A549 (cell line): ENCODE results near the gene CCS.

Source experiments
- CTCF ChIP-seq: fragments of >200 bp; sonication (Bioruptor Twin); formaldehyde crosslinking; IDR thresholded peaks from 3 replicates; pipeline ENCODE4 v1.5.1; 2016
- EHMT2 ChIP-seq: fragments of 200-600 bp; sonication (generic); IDR thresholded peaks from 2 replicates; pipeline ENCODE4 v1.6.1; 2016; ENCODE audit warnings: antibody characterized with exemption, low read depth, mild to moderate bottlenecking, moderate library complexity
- EP300 ChIP-seq, 2 experiments: fragments of >200 bp; sonication (Bioruptor Twin); formaldehyde crosslinking; IDR thresholded peaks; 2 replicates in 1 of 2; 3 replicates in 1 of 2; pipeline ENCODE4 v1.6.1; 2016 to 2017
- ESRRA ChIP-seq: fragments of 150-350 bp; IDR thresholded peaks from 2 replicates; pipeline ENCODE4 v1.6.1; 2014; ENCODE audit warnings: mild to moderate bottlenecking, low read length, borderline replicate concordance
- HES2 ChIP-seq: fragments of >200 bp; sonication (Bioruptor Twin); formaldehyde crosslinking; IDR thresholded peaks from 2 replicates; pipeline ENCODE4 v1.6.1; 2016
- HMGXB4 ChIP-seq: fragments of 250-450 bp; sonication (Bioruptor Pico); IDR thresholded peaks from 2 replicates; pipeline ENCODE4 v1.5.0; 2021; ENCODE audit warnings: mild to moderate bottlenecking, moderate library complexity, borderline replicate concordance
- JUNB ChIP-seq: fragments of >200 bp; sonication (Bioruptor Twin); formaldehyde crosslinking; IDR thresholded peaks from 2 replicates; pipeline ENCODE4 v1.6.1; 2016
- KDM1A ChIP-seq: fragments of 200-600 bp; sonication (generic); IDR thresholded peaks from 2 replicates; pipeline ENCODE4 v1.6.1; 2016; ENCODE audit warnings: low read depth, mild to moderate bottlenecking
- MAX ChIP-seq: IDR thresholded peaks from 2 replicates; pipeline ENCODE4 v1.6.1; 2012
- POLR2A ChIP-seq: IDR thresholded peaks from 2 replicates; pipeline ENCODE4 v1.6.1; 2012; ENCODE audit warnings: mild to moderate bottlenecking, low read length
- RARB ChIP-seq: fragments of 250-450 bp; sonication (Bioruptor Pico); IDR thresholded peaks from 2 replicates; pipeline ENCODE4 v1.8.0; 2021; ENCODE audit warnings: mild to moderate bottlenecking, moderate library complexity
- RCOR1 ChIP-seq: fragments of 150-350 bp; IDR thresholded peaks from 2 replicates; pipeline ENCODE4 v1.6.1; 2014; ENCODE audit warnings: antibody characterized with exemption, low read length, low read depth
- TF ChIP-seq, protein P1 (sequence below): IDR thresholded peaks from 2 replicates; pipeline ENCODE4 v1.6.1; 2012; ENCODE audit warnings: low read depth, borderline replicate concordance
- TF ChIP-seq, protein P2 (sequence below): fragments of 150-350 bp; IDR thresholded peaks from 2 replicates; pipeline ENCODE4 v1.6.1; 2014; ENCODE audit warnings: low read depth, mild to moderate bottlenecking, low read length

- TF ChIP-seq CTCF (no peak), ESRRA (no peak), HES2 (no peak), HMGXB4 (CRISPR knock-in tag) (no peak), EHMT2 (no peak), EP300 (IDR thresholded peaks at IDR 0.05) (no peak), RCOR1 (no peak), KDM1A (no peak), JUNB (no peak), POLR2A (no peak), RARB (CRISPR knock-in tag) (no peak), MAX (no peak)
- TF ChIP-seq, protein P1, sequence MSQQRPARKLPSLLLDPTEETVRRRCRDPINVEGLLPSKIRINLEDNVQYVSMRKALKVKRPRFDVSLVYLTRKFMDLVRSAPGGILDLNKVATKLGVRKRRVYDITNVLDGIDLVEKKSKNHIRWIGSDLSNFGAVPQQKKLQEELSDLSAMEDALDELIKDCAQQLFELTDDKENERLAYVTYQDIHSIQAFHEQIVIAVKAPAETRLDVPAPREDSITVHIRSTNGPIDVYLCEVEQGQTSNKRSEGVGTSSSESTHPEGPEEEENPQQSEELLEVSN, result no peak
- TF ChIP-seq, protein P2, sequence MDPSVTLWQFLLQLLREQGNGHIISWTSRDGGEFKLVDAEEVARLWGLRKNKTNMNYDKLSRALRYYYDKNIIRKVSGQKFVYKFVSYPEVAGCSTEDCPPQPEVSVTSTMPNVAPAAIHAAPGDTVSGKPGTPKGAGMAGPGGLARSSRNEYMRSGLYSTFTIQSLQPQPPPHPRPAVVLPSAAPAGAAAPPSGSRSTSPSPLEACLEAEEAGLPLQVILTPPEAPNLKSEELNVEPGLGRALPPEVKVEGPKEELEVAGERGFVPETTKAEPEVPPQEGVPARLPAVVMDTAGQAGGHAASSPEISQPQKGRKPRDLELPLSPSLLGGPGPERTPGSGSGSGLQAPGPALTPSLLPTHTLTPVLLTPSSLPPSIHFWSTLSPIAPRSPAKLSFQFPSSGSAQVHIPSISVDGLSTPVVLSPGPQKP, result no peak
These were observed 23.9 kb upstream of the CCS start for GRCh38 chr11:66569076-66569475.
